ENCODE data around the gene WNK1. TPM values are rescaled to one million over a fixed set of nuclear protein-coding genes. Genes with fewer than 3 reads are reported as not detected.

Gene WNK1
- polyA plus RNA-seq, 10 donors, result 57.4 to 88.3 (median 69.9) TPM

- DNase-seq, result peak; percentile 98 to 100 (median 99)
Observed at GRCh38 chr12:949453-950191, 197.2 kb downstream of the WNK1 start, which contains the start of gene RAD52. RAD52 (minus strand) TSS chr12:949694; CDS start chr12:933058, 16,636 bp downstream.

- no peak for DNase-seq
Observed at GRCh38 chr12:951176-951575, 198.8 kb downstream of the WNK1 start.

GRCh38 chr12:953776-954175 is 201.4 kb downstream of the WNK1 start:
- DNase-seq, result peak in 1 of 3 donors; percentile 42

GRCh38 chr12:954741-955140 is 202.4 kb downstream of the WNK1 start:
- DNase-seq, result peak in 1 of 3 donors; percentile 7

GRCh38 chr12:955939-956338 is 203.6 kb downstream of the WNK1 start:
- no peak for DNase-seq

GRCh38 chr12:958588-959123 is 206.3 kb downstream of the WNK1 start:
- peak; percentile 6 to 47 (median 12) for DNase-seq

Other genes starting within 250 kb of the WNK1 start
- gene NINJ2, start 89.1 kb upstream of the WNK1 start, polyA plus RNA-seq (ENCODE audit: insufficient read length in 10 of 10), result 1 to 10 TPM; 3.5 to 7.0 (median 5.2) TPM
- 10 to 100 TPM; 10.9 to 33.2 (median 17.5) TPM for gene RAD52, start 197.1 kb downstream of the WNK1 start, polyA plus RNA-seq (ENCODE audit: insufficient read length in 10 of 10)
- gene ERC1, start 238.6 kb downstream of the WNK1 start, polyA plus RNA-seq (ENCODE audit: insufficient read length in 10 of 10), result 10 to 100 TPM; 20.1 to 28.1 (median 24.1) TPM

Data from muscle of back (tissue), 11 donors.